ENCODE results near the gene TAB2.
A peak's percentile ranks its signal among the peaks of the same experiment; 100 is the strongest.

The TAB2 gene

DNA sequence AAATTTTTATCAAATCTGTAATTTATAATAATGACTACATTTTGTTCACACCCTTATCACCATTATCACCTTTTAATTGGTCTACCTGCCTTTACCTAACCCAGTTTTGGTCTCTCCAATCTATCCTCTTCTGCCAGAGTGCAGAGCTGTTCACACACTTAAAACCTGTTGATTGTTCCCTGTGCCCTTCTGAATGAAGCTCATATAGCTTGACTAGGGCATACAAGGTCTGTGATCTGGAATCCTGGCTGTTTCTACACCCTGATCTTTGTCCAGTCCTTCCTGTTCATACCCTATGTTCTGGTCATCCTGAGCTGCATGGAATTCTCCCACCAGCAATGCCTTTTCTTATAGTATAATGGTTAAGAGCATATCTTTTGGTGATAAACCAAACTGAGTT is 53.6 kb downstream of the TAB2 start:
- DNase-seq (no peak), ATAC-seq (no peak)

DNA sequence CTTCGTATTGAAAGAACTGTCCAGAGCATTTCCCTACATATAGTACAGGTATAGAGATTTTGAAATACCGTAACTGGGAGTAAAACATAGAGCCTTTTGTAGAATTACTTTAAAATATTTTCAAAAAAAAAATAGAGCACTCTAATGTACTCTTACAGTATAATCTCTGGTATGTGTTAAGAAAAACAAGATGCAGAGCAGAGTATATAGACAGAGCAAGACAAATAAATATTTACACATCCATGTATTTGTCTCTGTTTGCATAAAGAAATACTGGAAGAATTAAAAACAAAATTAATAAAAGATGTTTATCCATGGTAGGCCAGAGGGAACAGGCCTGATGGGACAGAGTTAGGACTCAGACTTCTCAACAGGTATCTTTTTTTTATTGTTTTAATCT is 54.5 kb downstream of the TAB2 start:
- ATAC-seq (no peak), DNase-seq (no peak)

DNA sequence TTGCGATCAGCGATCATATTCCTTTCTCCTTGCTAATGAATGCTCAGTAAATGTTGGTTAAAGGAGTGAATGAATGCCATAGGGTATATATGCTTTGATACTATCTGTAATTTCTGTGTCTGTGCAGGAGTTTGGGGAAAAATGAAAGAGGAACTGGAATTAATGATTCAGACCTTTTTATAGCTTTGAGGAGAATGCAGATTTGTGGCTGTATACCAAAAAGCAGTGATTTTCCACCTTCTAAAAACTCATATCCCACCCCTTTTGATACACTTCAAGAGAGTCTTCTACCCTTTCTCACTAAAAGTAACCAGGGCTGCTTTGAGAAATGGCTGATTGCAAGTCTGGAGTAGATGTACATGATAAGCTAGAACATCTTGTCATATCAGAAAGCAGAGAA is 56.0 kb downstream of the TAB2 start:
- ATAC-seq (peak; percentile 57), DNase-seq (no peak)

DNA sequence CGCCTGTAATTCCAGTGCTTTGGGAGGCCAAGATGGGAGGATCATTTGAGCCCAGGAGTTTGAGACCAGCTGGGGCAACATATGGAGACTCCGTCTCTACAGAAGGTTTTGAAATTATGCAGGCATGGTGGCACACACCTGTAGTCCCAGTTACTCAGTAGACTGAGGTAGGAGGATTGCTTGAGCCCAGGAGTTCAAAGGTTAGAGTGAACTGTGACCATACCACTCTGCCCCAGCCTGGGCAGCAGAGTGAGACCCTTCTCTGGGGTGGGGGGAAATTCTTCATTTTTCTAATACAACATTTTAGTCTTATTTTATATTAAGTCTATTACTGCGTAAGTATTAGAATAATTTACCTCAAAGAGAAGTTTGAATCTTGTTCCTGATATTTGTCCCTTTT is 62.5 kb downstream of the TAB2 start:
- DNase-seq (no peak), ATAC-seq (no peak)

DNA sequence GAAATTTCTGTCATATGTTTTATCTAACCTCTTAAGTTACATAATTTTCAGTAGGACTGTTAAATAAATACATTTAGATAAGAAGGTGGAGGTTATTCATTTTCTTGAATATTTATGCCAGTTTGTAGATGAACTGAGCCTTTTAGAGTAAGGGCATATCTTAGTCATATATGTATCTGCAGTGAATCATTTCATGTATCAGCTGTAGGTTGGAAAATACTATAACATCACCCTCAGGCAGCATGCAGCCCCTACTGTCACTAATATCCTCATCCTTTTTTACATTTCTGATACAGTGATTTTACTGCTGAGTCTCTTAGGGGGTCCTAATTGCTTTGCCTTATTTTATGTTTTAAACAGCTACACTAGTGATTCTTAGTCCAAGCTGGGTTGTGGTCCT is 63.0 kb downstream of the TAB2 start:
- ATAC-seq, result peak; percentile 93
- DNase-seq, result no peak

DNA sequence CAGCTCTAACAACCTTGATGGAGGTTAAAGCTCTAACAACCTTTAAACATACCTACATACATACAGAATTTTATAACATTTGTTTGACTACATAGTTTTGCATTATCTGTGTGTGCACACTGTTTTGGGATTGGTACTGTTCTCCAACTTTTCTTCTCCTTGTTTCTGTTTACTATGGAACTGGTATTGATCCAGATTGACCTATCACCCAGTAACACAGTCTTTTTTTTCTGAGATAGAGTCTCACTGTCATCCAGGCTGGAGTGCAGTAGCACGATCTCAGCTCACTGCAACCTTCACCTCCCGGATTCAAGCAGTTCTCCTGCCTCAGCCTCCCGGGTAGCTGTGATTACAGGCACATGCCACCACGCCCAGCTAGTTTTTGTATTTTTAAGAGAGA is 65.9 kb downstream of the TAB2 start:
- no peak for ATAC-seq
- no peak for DNase-seq

DNA sequence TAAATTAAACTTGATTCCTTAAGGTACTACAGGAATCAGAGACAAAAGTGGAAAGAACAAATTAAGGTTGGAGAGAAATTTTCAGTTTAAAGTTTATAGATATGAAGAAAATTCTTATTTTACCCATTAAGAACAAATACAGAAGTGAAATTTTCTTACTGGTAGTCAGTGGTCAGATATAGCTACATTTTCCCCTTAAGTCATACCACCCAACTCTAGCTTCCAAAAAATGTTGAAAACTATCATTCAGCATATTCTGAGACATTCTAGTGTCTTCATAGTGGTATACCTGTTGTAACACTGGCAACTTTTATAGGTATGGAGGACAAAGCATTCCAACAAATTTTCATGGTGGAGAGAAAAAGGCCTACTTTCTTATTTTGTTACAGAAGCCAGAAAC is 67.0 kb downstream of the TAB2 start:
- DNase-seq, result no peak
- ATAC-seq, result no peak

DNA sequence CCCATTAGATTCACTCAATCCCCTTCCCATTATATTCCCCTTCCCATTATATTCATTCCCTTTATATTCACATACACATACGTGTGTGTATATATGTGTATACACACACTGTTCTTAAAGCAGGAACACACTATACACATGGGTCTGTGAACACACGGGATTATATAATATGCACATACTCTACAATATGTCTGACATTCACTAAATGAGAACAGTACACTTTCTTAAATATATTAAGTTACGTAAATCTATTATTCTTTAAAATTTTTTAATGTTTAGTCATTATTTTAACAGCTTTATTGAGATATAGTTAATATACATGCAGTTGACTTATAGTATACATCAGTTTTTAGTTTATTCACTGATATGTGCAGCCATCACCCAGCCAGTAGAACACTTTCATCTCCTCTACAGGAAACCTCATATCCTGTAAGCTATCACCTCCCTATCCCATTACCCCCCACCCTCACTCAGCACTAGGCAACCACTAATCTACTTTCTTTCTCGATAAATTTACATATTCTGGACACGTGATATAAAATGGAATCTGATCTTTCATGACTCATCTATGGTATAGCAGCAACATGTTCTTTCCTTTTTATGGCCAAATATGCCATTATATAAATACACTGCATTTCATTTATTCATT is 68.6 kb downstream of the TAB2 start:
- DNase-seq, result no peak
- ATAC-seq, result no peak

DNA sequence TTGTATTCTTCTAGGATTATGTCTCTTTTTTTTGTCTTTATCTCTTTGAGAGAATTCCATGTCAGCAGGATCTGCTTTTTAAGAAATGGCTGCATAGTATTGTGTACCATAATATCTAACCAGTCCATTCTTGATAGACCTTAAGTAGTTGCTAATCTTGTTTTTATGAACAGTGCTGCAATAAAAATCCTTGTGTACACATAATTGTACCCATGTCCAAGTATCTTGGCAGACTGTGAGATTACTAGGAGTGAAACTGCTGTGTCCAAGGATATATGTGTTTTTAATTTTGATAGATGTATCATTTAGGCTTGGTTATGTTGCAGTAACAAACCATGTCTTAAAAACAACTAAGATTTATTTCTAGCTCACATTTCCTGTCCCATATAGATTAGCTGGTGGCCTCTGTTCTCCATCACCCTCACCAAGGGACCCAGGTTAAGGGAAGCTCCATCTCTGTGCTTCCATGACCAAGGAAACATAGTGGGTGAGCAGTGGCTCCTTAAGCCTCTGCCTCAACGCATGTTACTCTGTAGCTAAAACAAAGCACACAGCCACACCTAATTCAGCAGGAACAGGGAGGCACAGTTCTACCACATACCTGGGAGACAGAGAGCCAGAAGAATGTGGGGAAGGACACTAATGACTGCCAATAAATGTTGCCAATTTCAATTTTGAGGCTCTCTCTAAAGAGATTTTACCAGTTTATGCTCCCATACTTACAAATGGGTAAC is 70.4 kb downstream of the TAB2 start:
- DNase-seq, result no peak
- ATAC-seq, result no peak

DNA sequence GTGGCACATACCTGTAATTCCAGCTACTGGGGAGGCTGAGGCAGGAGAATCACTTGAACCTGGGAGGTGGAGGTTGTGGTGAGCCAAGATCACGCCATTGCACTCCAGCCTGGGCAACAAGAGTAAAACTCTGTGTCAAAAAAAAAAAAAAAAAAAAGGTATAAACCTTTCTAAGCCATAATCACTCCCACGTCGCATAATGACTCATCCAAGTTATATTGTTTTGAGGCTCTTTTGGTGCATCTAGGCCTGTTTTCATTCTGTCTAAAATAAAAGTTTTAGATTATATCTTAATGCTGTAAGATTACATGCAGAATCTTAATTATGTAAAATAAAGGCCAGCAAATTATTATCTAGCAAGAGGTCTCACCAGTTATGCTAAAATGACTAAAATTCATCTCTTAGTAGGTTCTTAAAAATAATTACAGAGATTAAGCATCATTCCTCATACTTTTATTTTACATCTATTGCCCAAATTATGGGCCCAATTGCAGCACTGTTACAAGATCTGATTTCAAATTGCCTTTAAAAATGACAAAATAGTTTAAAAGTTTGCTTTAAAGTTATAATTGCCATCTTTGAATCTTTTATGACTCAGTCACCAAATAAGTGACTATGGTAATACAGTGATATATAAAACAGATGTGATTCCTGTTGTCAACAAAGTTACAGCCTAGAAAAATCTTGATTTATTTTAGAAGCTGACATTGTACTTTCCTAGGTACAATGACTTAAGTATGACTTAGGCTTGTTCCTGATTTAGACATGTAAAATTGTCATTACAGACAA is 72.2 kb downstream of the TAB2 start:
- no peak for ATAC-seq

DNA sequence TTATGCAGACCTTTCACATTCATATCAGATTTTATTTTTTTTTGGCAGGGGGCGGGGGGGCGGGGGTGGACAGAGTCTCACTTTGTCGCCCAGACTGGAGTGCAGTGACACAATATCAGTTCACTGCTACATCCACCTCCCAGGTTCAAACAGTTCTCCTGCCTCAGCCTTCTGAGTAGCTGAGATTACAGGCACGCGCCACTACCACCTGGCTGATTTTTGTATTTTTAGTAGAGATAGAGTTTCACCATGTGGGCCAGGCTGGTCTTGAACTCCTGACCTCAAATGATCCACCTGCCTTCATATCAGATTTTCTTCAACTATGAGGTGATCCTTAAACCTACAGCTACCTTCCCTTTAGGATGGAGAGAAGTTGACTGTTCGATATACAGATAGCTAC is 74.6 kb downstream of the TAB2 start:
- ATAC-seq, result no peak
- DNase-seq, result no peak

More for the DNA sequence above, 72.2 kb downstream of the TAB2 start:
- no peak for DNase-seq

DNA sequence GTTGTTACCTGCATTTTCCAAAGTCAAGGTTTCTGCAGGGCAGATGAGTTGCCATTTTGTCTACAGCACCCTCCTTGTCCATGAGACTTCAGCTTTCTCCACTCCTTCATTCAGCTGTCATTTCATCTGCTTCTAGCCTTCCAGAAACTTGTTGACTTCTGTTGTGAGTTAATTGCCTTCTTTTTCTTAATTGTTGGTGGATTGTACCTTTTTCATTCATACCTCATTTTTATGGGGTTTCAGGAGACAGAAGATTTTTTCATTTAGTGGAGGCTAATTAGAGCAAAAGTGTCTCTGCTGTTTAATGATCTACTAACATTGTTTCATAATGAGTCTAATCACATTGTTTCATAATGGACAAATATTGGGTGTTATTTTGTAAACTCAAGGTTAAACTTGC is 75.0 kb downstream of the TAB2 start:
- ATAC-seq, result no peak

DNA sequence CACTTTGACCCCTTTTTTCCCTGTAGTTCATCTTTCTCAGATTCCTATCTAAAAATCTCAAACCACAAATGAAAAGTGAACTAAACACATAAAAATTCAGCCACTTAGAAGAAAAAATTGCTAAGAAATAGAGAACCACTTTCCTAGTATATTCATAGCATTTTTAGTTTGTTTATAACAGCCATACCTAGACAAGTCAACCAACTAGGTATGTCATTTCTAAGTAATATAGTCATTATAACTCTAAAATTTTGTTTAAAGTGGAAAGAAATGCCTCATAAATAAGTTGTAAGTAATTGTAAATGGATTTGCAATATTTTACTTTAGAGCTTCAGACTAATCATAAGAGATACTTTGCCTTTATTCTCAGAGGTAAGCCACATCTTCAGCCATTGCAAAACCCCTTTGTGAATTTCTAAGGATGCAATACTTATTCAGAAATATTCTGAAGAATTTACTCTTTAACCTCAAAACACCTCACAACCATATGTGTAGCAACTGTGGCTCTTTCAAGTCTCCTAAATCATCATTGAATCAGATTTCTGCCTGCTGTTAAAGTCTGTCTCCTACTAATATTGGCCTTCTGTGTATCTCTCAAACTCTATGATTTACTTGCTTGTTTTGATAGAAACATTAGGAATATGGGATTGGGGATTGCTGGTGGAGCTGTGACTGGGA is 75.6 kb downstream of the TAB2 start:
- no peak for ATAC-seq
- DNase-seq, result no peak

More for the DNA sequence above, 75.0 kb downstream of the TAB2 start:
- no peak for DNase-seq

DNA sequence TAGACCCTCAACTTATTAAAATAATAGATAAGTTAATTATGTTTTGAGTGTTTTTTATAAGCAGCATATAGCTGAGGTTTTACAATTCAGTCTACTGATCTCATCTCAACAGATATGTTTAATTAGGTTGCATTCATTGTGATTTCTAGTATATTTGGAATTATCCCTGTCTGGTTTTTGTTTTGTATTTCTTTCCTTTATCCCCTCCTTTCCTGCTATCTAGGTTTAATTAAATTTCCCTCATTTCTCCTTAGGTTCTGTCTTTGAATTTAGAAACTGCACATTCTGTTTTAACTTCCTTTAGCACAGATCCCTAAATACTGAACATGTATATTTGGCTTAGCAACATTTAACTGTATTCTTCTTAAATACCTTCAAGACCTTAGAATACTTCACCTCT is 77.7 kb downstream of the TAB2 start:
- DNase-seq, result no peak
- no peak for ATAC-seq

DNA sequence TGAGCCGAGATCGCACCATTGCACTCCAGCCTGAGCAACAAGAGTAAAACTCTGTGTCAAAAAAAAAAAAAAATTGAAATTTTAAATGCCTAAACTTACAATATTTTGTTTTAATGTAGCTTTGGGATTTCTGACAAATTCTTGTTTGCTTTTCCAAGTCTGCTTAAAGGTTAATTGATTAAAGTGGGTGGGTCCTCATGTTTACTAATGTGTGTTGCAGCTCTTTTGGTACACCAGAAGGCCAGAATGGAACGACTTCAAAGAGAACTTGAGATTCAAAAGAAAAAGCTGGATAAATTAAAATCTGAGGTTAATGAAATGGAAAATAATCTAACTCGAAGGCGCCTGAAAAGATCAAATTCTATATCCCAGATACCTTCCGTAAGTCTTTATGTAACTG is 79.9 kb downstream of the TAB2 start:
- no peak for ATAC-seq
- no peak for DNase-seq

DNA sequence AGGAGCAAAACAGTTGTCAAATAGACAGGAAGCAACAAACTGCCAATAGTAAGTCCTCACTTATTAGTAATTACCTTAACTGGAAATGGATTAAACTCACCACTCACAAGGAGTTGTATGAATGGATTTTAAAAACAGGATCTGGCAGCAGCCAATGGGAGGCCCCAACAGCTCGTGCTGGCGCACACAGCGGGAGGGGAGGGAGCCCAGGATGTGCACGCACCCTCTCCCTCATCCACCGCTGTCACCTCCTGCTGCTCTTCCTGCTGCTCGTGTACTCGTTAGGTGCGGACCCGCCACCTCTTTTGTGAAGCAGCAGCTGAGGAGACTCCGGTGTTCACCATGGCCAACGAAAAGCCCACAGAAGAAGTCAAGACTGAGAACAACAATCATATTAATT is 82.5 kb downstream of the TAB2 start, which contains the start of gene SUMO4:
Gene SUMO4 (plus strand): TSS at position 213 of the 400 bp plus-strand sequence. CDS start 130 bp downstream, at position 343.
- DNase-seq (no peak), ATAC-seq (no peak)

DNA sequence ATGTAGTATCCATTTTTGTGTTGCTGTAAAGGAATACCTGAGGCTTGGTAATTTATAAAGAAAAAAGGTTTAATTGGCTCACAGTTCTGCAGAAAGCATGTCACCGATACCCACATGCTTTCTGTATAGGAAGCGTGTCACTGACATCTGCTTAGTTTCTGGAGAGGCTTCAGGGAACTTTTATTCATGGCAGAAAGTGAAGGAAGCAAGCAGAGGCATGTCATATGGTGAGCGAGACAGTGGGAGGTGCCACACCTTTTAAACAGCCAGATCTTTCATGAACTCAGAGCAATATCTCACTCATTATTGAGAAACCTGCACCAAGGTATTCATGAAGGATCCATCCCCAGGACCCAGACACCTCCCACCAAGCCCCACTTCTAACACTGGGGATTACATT is 86.0 kb downstream of the TAB2 start:
- ATAC-seq, result no peak
- DNase-seq, result no peak

DNA sequence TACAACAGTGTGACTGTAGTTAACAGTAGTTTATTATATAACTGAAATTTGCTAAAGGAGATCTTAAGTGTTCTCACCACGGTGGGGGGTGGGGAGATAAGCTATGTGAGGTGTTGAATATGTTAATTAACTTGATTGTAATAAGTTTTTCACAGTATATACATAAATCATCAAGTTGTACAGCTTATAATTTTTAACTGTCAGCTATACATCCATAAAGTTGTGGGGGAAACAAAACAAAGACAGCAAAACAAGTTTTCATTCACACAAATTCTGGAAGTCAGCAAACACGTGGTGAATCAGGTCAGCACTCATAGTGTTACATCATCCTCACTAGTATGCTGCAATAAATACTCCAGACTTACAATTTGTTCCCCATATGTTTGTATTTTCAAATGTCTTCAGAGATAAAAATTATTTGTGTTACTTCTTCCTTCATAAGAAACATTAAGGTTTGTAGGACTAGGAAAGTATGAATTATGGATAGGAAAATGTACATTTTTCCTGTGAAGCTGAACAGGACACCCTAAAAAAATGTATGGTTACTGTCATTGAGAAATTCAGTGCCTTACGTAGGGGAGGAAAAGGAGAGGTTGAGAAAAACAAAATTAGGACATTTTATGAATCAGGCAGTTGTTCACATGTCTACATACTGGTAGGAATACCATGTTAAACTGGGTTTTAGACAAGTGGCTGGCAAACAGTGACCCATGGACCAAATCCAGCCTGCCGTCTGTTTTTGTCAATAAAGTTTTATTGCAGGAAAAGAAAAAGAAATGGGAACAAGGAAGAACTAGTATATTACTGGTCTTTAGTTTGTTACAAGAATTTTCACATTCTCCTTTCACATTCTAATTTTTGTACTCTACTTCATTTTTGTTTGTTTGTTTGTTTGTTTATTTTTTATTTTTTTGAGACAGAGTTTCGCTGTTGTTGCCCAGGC is 88.6 kb downstream of the TAB2 start:
- no peak for ATAC-seq
- no peak for DNase-seq

DNA sequence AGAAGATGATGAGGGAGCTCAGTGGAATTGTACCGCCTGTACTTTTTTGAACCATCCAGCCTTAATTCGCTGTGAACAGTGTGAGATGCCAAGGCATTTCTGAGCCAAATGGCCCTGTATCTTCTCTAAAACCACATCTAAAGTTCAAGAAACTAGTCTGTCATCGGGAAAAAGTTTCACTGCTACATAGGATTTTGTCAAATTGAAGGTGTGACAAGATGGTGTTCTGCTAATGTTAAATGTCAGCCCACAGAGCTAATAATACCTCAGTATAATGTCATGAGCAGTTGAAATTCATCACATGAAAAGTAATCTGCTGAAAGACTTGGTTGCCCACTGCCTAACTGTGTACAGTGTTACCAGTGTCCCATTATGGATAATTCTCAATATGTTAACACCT is 92.1 kb downstream of the TAB2 start:
- no peak for DNase-seq
- ATAC-seq, result peak; percentile 76

DNA sequence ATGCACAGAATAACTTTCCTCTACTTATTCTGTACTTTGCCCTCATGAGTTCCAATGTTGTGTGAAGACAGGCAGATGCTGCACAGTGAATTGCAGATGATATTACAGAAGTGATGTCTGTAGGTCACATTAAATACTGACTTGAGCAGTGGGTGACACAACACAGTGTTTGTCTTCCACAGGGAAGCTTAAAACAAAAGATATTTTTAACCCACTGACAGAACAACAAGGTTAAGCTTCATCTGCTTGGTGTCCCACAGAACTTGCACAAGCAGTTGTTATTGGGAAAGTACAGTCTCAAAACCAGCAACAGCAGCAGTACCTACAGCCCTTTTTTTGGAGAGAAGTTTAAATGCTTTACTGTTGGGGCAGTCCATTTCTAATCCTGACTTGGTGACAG is 93.0 kb downstream of the TAB2 start:
- no peak for DNase-seq
- no peak for ATAC-seq

DNA sequence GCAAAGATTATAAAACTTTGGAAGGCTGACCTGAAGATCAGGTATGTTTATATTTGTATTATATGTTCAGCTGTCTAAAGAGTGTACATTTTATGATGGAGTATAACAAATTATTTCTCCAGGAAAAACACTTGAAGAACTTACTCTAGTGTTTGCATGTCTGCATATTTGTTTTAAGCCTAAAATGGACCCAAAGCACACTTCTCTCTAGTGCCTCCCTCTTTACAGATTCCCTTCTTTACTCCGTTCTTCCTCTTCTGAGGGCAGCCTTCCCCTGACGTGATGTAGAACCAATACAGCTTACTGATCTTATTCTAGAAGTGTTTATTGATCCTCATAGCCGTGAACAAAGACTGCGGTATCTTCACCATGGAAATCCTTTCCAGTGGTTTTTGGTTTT is 96.5 kb downstream of the TAB2 start:
- ATAC-seq (no peak), DNase-seq (no peak)

DNA sequence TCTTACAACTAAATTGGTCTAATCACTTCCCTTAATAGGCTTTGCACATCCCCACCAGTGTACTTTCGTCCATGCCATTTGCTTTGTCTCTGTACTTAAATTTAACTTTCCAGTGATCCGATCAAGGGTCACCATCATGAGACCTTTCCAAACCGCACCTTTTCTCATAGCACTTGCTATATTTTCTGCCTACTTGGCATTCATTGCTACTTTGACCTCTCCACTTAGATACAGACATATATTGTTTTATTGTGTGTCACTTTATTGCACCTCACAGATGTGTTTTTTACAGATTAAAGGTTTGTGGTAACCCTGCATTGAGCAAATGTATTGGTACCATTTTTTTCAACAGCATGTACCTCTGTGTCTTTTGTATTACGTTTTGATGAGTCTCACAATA is 97.3 kb downstream of the TAB2 start:
- ATAC-seq (no peak), DNase-seq (no peak)

Measured in stimulated activated naive CD8-positive, alpha-beta T cell treated with anti-CD3 and anti-CD28 coated beads, Interleukin-15, Interleukin-2, amounts not matched to agents 100 U/mL and 50 U/mL, for 24 hours (primary cell).